Measurements from ENCODE around the gene HK2. TPM values are rescaled to one million over a fixed set of nuclear protein-coding genes. Genes with fewer than 3 reads are reported as not detected.

Gene HK2
- total RNA-seq, 4 donors from 2014 or later, result 23.5 to 197 (median 27.3) TPM

- no peak for TF ChIP-seq CTCF (IDR thresholded peaks at IDR 0.05; ENCODE audit: low read depth)
These were observed 56.8 kb downstream of the HK2 start for GRCh38 chr2:74890711-74891110.

DNA sequence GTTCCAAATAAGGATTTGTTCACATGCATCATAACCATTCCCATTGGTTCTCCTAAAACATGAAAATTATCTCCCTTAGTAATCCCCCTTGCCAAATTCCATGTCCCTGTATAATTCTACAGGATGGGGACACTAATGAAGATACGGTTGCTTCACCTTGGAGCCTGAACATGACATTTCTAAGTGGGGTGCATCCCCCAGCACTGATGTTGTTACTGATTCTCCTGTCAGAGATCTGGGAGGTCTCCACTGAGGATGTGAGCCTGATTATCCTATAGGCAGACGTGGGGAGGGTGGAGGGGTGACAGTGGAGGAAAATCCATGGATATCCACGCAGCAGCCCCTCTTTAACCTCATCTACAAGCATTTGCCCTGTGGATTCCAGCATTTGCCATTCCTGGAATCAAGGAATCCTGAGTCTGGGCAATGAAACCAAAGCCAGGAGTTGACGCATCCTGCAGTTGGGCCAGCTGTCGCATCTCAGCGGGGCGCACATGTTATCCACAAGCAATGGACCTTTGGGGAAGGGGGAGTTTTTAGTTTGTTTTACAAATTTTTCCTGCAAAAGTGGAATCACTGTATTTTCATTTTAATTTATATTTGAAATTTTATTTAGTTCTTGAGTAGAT lies 57.3 kb downstream of the HK2 start:
- TF ChIP-seq CTCF (IDR thresholded peaks at IDR 0.05; ENCODE audit: low read depth), result no peak

DNA sequence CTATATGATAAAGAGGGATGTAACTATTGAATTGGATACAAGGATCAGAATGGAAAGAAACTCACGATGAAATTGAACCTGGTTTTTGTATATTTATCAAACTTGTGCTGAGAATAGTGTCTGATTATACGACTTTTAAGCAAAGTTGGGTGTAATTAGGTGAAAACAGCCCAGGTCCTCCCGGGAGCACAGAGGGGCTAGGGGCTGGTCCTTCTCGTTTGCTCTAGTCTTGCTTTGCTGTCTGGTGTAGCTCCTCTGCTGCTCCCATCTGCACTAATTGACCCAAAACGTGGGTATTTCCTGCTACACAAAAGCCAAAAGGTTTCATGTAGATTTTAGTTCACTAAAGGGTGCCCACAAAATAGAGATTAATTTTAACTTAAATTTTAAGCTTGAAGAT lies 58.7 kb downstream of the HK2 start:
- no peak for TF ChIP-seq CTCF (IDR thresholded peaks at IDR 0.05; ENCODE audit: low read depth)

DNA sequence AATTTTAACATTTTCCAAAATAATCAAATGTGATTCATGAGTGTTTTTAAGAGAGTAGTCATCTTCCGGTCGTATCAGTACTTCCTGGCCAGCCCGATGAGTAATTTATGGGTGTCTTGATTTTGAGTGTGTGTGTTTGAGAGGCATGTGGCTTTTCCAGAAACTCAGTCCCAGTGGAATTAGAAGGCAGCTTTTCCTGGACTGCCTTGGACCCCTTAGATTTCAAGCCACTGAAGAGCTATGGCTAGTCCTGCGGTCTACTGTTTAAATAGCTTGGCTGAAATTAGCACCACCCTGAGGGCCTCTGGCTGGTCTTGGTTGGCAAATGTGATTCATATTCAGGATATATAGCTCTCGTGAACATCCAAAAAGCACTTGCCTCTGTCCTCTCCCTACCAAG lies 59.4 kb downstream of the HK2 start:
- TF ChIP-seq CTCF (IDR thresholded peaks at IDR 0.05; ENCODE audit: low read depth), result no peak

- TF ChIP-seq CTCF (IDR thresholded peaks at IDR 0.05; ENCODE audit: low read depth), result no peak
These were observed 60.5 kb downstream of the HK2 start for GRCh38 chr2:74894272-74894981.

- TF ChIP-seq CTCF (IDR thresholded peaks at IDR 0.05; ENCODE audit: low read depth), result no peak
These were observed 61.1 kb downstream of the HK2 start for GRCh38 chr2:74895001-74895400.

DNA sequence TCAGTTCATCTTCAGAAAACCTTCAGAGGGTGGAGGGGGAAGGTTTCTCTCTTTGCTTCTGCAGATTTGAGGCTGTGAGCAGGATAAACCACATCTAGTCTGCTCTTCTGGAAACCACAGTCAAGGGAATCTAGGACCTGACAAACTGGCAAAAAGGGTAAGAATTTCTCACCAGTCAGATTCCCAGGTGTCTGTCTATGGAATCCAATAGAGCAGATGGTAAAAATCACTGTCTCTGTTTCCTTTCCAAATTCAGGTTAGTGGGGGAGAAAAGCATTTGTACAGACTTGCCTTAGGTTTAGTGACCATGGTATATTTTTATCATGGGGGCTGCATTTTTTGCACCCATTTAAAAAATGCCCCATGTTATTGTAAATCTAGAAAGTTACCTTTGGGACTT lies 62.3 kb downstream of the HK2 start:
- TF ChIP-seq CTCF (IDR thresholded peaks at IDR 0.05; ENCODE audit: low read depth), result no peak

Measured in subcutaneous adipose tissue (tissue), 4 donors.